Trophoblast cell (in vitro differentiated cells and primary cell): ENCODE data around the gene ARMH1.

Experiments
- DNase-seq, 2 donors: peaks; one replicate each; pipeline ENCODE4 v3.0.0-alpha.2; 2016
- H2AFZ ChIP-seq: 2 replicates; pipeline ENCODE4 v1.6.1; 2013; ENCODE audit warnings: low read length, moderate library complexity, mild to moderate bottlenecking; ENCODE audit not compliant: insufficient read depth, poor library complexity
- H2AK5ac ChIP-seq: 2 replicates; pipeline ENCODE4 v1.6.1; 2013; ENCODE audit warnings: mild to moderate bottlenecking, low read length
- H2BK120ac ChIP-seq: 2 replicates; pipeline ENCODE4 v1.6.1; 2013; ENCODE audit warnings: low read length, mild to moderate bottlenecking, moderate library complexity; ENCODE audit not compliant: insufficient read depth, poor library complexity
- H2BK12ac ChIP-seq: 2 replicates; pipeline ENCODE4 v1.6.1; 2013; ENCODE audit warnings: mild to moderate bottlenecking, low read length, moderate library complexity
- H2BK5ac ChIP-seq: 2 replicates; pipeline ENCODE4 v1.6.1; 2013; ENCODE audit warnings: low read length, low read depth, moderate library complexity, mild to moderate bottlenecking; ENCODE audit not compliant: poor library complexity
- H3K14ac ChIP-seq: 2 replicates; pipeline ENCODE4 v1.6.1; 2013; ENCODE audit warnings: mild to moderate bottlenecking, low read length
- H3K18ac ChIP-seq: 2 replicates; pipeline ENCODE4 v1.6.1; 2013; ENCODE audit warnings: mild to moderate bottlenecking, low read length
- H3K23ac ChIP-seq: 2 replicates; pipeline ENCODE4 v1.6.1; 2013; ENCODE audit warnings: low read length
- H3K27ac ChIP-seq: 2 replicates; pipeline ENCODE4 v1.5.1; 2013; ENCODE audit warnings: low read depth, mild to moderate bottlenecking, inconsistent platforms, low read length, moderate library complexity
- H3K27me3 ChIP-seq: 2 replicates; pipeline ENCODE4 v1.6.1; 2013; ENCODE audit warnings: inconsistent platforms, mild to moderate bottlenecking, low read length, moderate library complexity; ENCODE audit not compliant: insufficient read depth
- H3K36me3 ChIP-seq, 2 experiments: 1 replicate in 1 of 2; 2 replicates in 1 of 2; pipeline ENCODE4 v1.6.1; 2013; ENCODE audit warnings: low read length in 2 of 2, mild to moderate bottlenecking in 2 of 2, moderate library complexity in 1 of 2; ENCODE audit not compliant: insufficient read depth in 2 of 2, control insufficient read depth in 1 of 2
- H3K4ac ChIP-seq: 2 replicates; pipeline ENCODE4 v1.6.1; 2013; ENCODE audit warnings: low read depth, mild to moderate bottlenecking, low read length, moderate library complexity
- H3K4me1 ChIP-seq, 2 experiments: 1 replicate in 1 of 2; 2 replicates in 1 of 2; pipeline ENCODE4 v1.6.1; 2013; ENCODE audit warnings: low read length in 2 of 2, mild to moderate bottlenecking in 2 of 2, moderate library complexity in 1 of 2; ENCODE audit not compliant: insufficient read depth in 2 of 2, control insufficient read depth in 1 of 2
- H3K4me2 ChIP-seq: 2 replicates; pipeline ENCODE4 v1.6.1; 2013; ENCODE audit warnings: inconsistent platforms, mild to moderate bottlenecking, low read length, moderate library complexity
- H3K4me3 ChIP-seq: 2 replicates; pipeline ENCODE4 v1.5.1; 2013; ENCODE audit warnings: mild to moderate bottlenecking, low read depth, low read length, inconsistent platforms
- H3K79me1 ChIP-seq: one replicate; pipeline ENCODE4 v1.6.1; 2013; ENCODE audit warnings: low read length
- H3K79me2 ChIP-seq: 2 replicates; pipeline ENCODE4 v1.6.1; 2013; ENCODE audit warnings: low read length, mild to moderate bottlenecking; ENCODE audit not compliant: control insufficient read depth, insufficient read depth, poor library complexity
- H3K9ac ChIP-seq: 2 replicates; pipeline ENCODE4 v1.6.1; 2013; ENCODE audit warnings: mild to moderate bottlenecking, low read length
- H3K9me3 ChIP-seq: 2 replicates; pipeline ENCODE4 v1.6.1; 2013; ENCODE audit warnings: low read depth, mild to moderate bottlenecking, control low read depth, inconsistent platforms, low read length; ENCODE audit not compliant: insufficient read depth
- H4K12ac ChIP-seq: 2 replicates; pipeline ENCODE4 v1.6.1; 2013; ENCODE audit warnings: low read depth, mild to moderate bottlenecking, low read length, moderate library complexity
- H4K8ac ChIP-seq: 2 replicates; pipeline ENCODE4 v1.6.1; 2013; ENCODE audit warnings: low read depth, mild to moderate bottlenecking, low read length, moderate library complexity
- H4K91ac ChIP-seq: one replicate; pipeline ENCODE4 v1.6.1; 2013; ENCODE audit warnings: low read depth, mild to moderate bottlenecking, low read length, moderate library complexity
- WGBS: extraction: QIAGEN DNeasy Blood & Tissue Kit; methylation state at CpG from one replicate; pipeline ENCODE4 v1.1.7; 2013; ENCODE audit warnings: missing lambda C conversion rate; ENCODE audit not compliant: insufficient read length, insufficient coverage; ENCODE audit errors: extremely low coverage; 5-methylcytosine and 5-hydroxymethylcytosine counted together

Gene ARMH1

DNA sequence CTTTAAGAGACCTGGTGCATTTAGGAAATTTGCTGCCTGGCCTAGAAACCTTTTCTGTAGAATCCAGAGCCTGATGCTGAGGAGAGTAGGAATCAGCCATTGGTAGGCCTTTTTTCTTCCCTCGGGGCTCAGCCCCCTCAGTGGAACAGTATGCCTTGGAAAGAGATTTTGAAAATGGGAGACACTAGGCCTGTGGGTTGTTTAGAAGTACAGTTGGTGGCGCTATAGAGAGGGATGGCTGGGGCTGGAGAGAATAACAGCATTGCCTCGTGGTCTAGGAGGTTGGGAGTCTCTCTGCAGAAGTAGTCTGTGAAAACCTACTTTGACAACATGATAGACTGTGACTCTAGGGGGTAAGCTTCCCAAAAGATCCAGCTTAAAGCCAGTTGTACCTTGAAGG is 73.4 kb downstream of the ARMH1 start:
- no peak overlapping the region for H3K4ac ChIP-seq
- H4K12ac ChIP-seq, result no peak overlapping the region
- H2BK120ac ChIP-seq, result no peak overlapping the region
- H3K4me1 ChIP-seq, result no peaks in the 10 kb centered on the region
- H3K4me2 ChIP-seq, result no peak overlapping the region
- H4K8ac ChIP-seq, result no peak overlapping the region
- no peak overlapping the region for H3K9ac ChIP-seq
- no peak overlapping the region for H2BK5ac ChIP-seq
- H3K23ac ChIP-seq, result no peak overlapping the region
- no peaks in the 10 kb centered on the region for H3K79me1 ChIP-seq
- no peak for DNase-seq
- no peak overlapping the region for H4K91ac ChIP-seq
- H2BK12ac ChIP-seq, result no peak overlapping the region
- H3K18ac ChIP-seq, result no peak overlapping the region
- WGBS, result no CpG with 5 or more reads among the region's 3 CpGs
- no peak overlapping the region for H3K14ac ChIP-seq
- H3K4me3 ChIP-seq, result no peak overlapping the region
- no peaks in the 10 kb centered on the region for H3K79me2 ChIP-seq
- H2AK5ac ChIP-seq, result no peak overlapping the region
- H3K27ac ChIP-seq, result no peak overlapping the region
- no peaks in the 10 kb centered on the region for H3K27me3 ChIP-seq
- H2AFZ ChIP-seq, result no peak overlapping the region
- no peaks in the 10 kb centered on the region for H3K9me3 ChIP-seq
- peaks cover 37 to 45% of the 10 kb centered on the region in 2 experiments for H3K36me3 ChIP-seq

GRCh38 chr1:44757420-44757819 is 82.9 kb downstream of the ARMH1 start:
- Histone ChIP-seq H3K79me1 (no peaks in the 10 kb centered on the region), H2BK5ac (no peak overlapping the region), H4K8ac (no peak overlapping the region), H2AK5ac (no peak overlapping the region), H3K4me3 (no peak overlapping the region), H3K18ac (no peak overlapping the region), H3K4me1 (no peaks in the 10 kb centered on the region), H2BK120ac (no peak overlapping the region), H3K4me2 (no peak overlapping the region), H3K36me3 (peaks cover 68 to 86% of the 10 kb centered on the region in 2 experiments), H3K4ac (no peak overlapping the region), H2BK12ac (no peak overlapping the region), H3K23ac (no peak overlapping the region), H3K9ac (no peak overlapping the region), H4K12ac (no peak overlapping the region), H3K27ac (no peak overlapping the region), H4K91ac (no peak overlapping the region), H3K27me3 (no peaks in the 10 kb centered on the region), H3K79me2 (no peaks in the 10 kb centered on the region), H2AFZ (no peak overlapping the region), H3K14ac (no peak overlapping the region), H3K9me3 (no peaks in the 10 kb centered on the region)
- no peak for DNase-seq
- no CpG with 5 or more reads among the region's 2 CpGs for WGBS

DNA sequence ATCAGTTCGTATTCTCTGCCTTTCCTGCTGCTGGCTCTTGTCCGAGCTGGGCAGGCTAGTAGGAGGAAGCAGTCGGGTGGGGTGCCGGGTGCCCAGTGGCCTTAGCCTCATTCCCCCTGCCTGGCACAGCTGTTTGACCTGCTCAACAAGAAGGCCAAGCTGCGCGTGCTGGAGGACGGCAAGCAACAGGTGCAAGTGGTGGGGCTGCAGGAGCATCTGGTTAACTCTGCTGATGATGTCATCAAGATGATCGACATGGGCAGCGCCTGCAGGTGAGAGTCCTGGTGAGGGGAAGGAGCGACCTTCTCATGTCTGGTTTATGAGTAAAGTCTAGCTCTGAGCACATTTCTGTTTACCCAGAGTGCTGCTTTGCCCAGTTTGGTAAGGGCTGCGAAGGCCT is 84.6 kb downstream of the ARMH1 start:
- Histone ChIP-seq H3K4me1 (no peaks in the 10 kb centered on the region), H3K79me2 (no peaks in the 10 kb centered on the region), H3K36me3 (peaks cover 70 to 86% of the 10 kb centered on the region in 2 experiments), H2AK5ac (no peak overlapping the region), H3K9me3 (no peaks in the 10 kb centered on the region), H2BK120ac (no peak overlapping the region), H3K14ac (no peak overlapping the region), H3K4ac (no peak overlapping the region), H4K91ac (no peak overlapping the region), H2BK5ac (no peak overlapping the region), H3K18ac (no peak overlapping the region), H4K8ac (no peak overlapping the region), H3K27ac (no peak overlapping the region), H3K23ac (no peak overlapping the region), H2AFZ (no peak overlapping the region), H3K27me3 (no peaks in the 10 kb centered on the region), H3K4me3 (no peak overlapping the region), H3K4me2 (no peak overlapping the region), H3K9ac (no peak overlapping the region), H3K79me1 (no peaks in the 10 kb centered on the region), H2BK12ac (no peak overlapping the region), H4K12ac (no peak overlapping the region)
- no peak for DNase-seq
- WGBS, result no CpG with 5 or more reads among the region's 11 CpGs

DNA sequence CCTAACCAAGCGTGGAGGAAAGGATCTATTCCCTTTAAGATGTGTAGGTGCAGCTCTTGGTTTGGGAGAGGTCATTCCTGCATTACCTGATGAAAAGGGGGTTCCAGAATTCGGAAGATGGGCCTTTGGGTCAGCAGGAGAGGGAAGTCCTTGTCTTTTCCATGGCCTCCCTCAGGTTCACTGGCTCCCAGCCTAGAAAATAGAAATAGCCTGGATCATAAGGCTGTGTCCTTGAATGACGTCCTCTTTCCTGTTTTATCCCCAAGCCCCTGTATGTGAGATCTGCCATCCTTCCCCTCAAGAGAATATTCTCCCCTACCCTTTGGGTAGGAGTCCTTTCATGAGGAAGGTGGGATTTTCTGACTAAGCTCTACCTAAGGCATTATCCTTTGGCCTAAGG is 86.4 kb downstream of the ARMH1 start:
- H3K18ac ChIP-seq, result no peak overlapping the region
- H2BK120ac ChIP-seq, result no peak overlapping the region
- H3K36me3 ChIP-seq, result peaks cover 62 to 79% of the 10 kb centered on the region in 2 experiments
- H3K9ac ChIP-seq, result no peak overlapping the region
- H3K14ac ChIP-seq, result no peak overlapping the region
- H3K9me3 ChIP-seq, result no peaks in the 10 kb centered on the region
- no peak overlapping the region for H2AFZ ChIP-seq
- H3K4ac ChIP-seq, result no peak overlapping the region
- H2BK12ac ChIP-seq, result no peak overlapping the region
- no peak overlapping the region for H3K4me3 ChIP-seq
- no peak overlapping the region for H4K12ac ChIP-seq
- H3K23ac ChIP-seq, result no peak overlapping the region
- DNase-seq, result no peak
- no peaks in the 10 kb centered on the region for H3K4me1 ChIP-seq
- H3K27me3 ChIP-seq, result no peaks in the 10 kb centered on the region
- H2BK5ac ChIP-seq, result no peak overlapping the region
- H4K8ac ChIP-seq, result no peak overlapping the region
- no peak overlapping the region for H2AK5ac ChIP-seq
- H4K91ac ChIP-seq, result no peak overlapping the region
- WGBS, result no CpG with 5 or more reads among the region's 3 CpGs
- H3K79me1 ChIP-seq, result no peaks in the 10 kb centered on the region
- no peaks in the 10 kb centered on the region for H3K79me2 ChIP-seq
- no peak overlapping the region for H3K27ac ChIP-seq
- no peak overlapping the region for H3K4me2 ChIP-seq
